Lower leg skin (tissue), 3 donors: ENCODE data around the gene TLCD1.

Source experiments
- POLR2A ChIP-seq, 2 donors: fragments of 450-650 bp; IDR thresholded peaks; one replicate each; pipeline ENCODE4 v1.6.1; 2016 to 2017; ENCODE audit warnings: antibody characterized with exemption in 2 of 2, mild to moderate bottlenecking in 1 of 2, moderate library complexity in 1 of 2
- TF ChIP-seq, protein P1 (sequence below), 3 donors: fragments of 450-650 bp; IDR thresholded peaks; one replicate each; pipeline ENCODE4 v1.5.1; 2016; ENCODE audit warnings: antibody characterized with exemption in 3 of 3, mild to moderate bottlenecking in 3 of 3, moderate library complexity in 2 of 3

- TF ChIP-seq, protein P1, sequence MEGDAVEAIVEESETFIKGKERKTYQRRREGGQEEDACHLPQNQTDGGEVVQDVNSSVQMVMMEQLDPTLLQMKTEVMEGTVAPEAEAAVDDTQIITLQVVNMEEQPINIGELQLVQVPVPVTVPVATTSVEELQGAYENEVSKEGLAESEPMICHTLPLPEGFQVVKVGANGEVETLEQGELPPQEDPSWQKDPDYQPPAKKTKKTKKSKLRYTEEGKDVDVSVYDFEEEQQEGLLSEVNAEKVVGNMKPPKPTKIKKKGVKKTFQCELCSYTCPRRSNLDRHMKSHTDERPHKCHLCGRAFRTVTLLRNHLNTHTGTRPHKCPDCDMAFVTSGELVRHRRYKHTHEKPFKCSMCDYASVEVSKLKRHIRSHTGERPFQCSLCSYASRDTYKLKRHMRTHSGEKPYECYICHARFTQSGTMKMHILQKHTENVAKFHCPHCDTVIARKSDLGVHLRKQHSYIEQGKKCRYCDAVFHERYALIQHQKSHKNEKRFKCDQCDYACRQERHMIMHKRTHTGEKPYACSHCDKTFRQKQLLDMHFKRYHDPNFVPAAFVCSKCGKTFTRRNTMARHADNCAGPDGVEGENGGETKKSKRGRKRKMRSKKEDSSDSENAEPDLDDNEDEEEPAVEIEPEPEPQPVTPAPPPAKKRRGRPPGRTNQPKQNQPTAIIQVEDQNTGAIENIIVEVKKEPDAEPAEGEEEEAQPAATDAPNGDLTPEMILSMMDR (IDR thresholded peaks at IDR 0.05), result no peak
- TF ChIP-seq POLR2A (IDR thresholded peaks at IDR 0.05), result no peak
Measured at GRCh38 chr17:28675980-28676379, 50.1 kb downstream of the TLCD1 start.
